ENCODE data around the gene PXMP4.

- TF ChIP-seq CTCF (IDR thresholded peaks at IDR 0.05; ENCODE audit: low read depth, low read length): no peak
- TF ChIP-seq EZH2phosphoT487 (IDR thresholded peaks at IDR 0.05; ENCODE audit: low read depth): no peak
Measured at GRCh38 chr20:33697129-33697528, 23.0 kb downstream of the PXMP4 start.

Measured in OCI-LY3 (cell line).